GM21360 (cell line): ENCODE data around the gene ZNF213.

Source experiments
- ATAC-seq: cut with Tn5 transposase; IDR thresholded peaks from one replicate; pipeline ENCODE4 v1.9.1; 2021; ENCODE audit warnings: mild to moderate bottlenecking, moderate library complexity; ENCODE audit not compliant: unreplicated experiment

The ZNF213 gene

GRCh38 chr16:3101018-3101840 is 33.6 kb upstream of the ZNF213 start:
- ATAC-seq: no peak

GRCh38 chr16:3101841-3102470 is 32.9 kb upstream of the ZNF213 start:
- ATAC-seq: no peak

GRCh38 chr16:3106205-3106928 is 28.5 kb upstream of the ZNF213 start:
- ATAC-seq: peak; percentile 70

- ATAC-seq: no peak
Measured at GRCh38 chr16:3112058-3112880, 22.6 kb upstream of the ZNF213 start, which contains the start of gene ZNF205. Gene ZNF205, plus strand, starts transcription at chr16:3112586. Its CDS starts 845 bp downstream, at chr16:3113431.

- no peak for ATAC-seq
Measured at GRCh38 chr16:3112881-3113574, 21.8 kb upstream of the ZNF213 start.

- no peak for ATAC-seq
Measured at GRCh38 chr16:3113765-3114479, 20.9 kb upstream of the ZNF213 start.

GRCh38 chr16:3115003-3115402 is 19.8 kb upstream of the ZNF213 start:
- no peak for ATAC-seq

- no peak for ATAC-seq
Measured at GRCh38 chr16:3115561-3115960, 19.3 kb upstream of the ZNF213 start.

- no peak for ATAC-seq
Measured at GRCh38 chr16:3118204-3118790, 16.5 kb upstream of the ZNF213 start.

- no peak for ATAC-seq
Measured at GRCh38 chr16:3118846-3119245, 16.0 kb upstream of the ZNF213 start.

- no peak for ATAC-seq
Measured at GRCh38 chr16:3119286-3119685, 15.5 kb upstream of the ZNF213 start.

- no peak for ATAC-seq
Measured at GRCh38 chr16:3119701-3120408, 15.0 kb upstream of the ZNF213 start.

- ATAC-seq: no peak
Measured at GRCh38 chr16:3120435-3120834, 14.4 kb upstream of the ZNF213 start.

GRCh38 chr16:3121851-3122467 is 12.9 kb upstream of the ZNF213 start:
- no peak for ATAC-seq

- no peak for ATAC-seq
Measured at GRCh38 chr16:3122926-3123570, 11.8 kb upstream of the ZNF213 start.

GRCh38 chr16:3123986-3124886 is 10.6 kb upstream of the ZNF213 start:
- ATAC-seq: peak; percentile 84

- ATAC-seq: no peak
Measured at GRCh38 chr16:3127745-3128144, 7.1 kb upstream of the ZNF213 start.
